ENCODE data around the gene TOE1.

The TOE1 gene

DNA sequence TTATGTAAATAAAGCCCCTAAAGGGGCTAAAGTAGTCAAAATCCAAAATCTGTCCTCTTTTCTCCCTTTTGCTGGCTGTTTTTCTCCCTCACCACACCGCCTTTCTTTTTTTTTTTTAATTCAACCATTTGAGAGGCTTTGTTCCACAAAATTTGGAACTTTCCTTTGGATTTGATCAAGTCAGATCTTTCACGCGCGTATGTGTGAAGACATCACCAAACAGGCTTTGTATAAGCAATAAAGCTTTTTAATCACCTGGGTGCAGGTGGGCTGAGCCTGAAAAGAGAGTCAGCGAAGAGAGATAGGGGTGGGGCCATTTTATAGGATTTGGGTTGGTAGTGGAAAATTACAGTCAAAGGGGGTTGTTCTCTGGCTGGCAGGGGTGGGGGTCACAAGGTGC, 18.5 kb upstream of the TOE1 start:
- intact Hi-C loops (cut with DNase I; ENCODE audit: low total_unique reads): no loop called here
- no peak overlapping the region for H3K27ac ChIP-seq
- TF ChIP-seq, protein P1, sequence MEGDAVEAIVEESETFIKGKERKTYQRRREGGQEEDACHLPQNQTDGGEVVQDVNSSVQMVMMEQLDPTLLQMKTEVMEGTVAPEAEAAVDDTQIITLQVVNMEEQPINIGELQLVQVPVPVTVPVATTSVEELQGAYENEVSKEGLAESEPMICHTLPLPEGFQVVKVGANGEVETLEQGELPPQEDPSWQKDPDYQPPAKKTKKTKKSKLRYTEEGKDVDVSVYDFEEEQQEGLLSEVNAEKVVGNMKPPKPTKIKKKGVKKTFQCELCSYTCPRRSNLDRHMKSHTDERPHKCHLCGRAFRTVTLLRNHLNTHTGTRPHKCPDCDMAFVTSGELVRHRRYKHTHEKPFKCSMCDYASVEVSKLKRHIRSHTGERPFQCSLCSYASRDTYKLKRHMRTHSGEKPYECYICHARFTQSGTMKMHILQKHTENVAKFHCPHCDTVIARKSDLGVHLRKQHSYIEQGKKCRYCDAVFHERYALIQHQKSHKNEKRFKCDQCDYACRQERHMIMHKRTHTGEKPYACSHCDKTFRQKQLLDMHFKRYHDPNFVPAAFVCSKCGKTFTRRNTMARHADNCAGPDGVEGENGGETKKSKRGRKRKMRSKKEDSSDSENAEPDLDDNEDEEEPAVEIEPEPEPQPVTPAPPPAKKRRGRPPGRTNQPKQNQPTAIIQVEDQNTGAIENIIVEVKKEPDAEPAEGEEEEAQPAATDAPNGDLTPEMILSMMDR (IDR thresholded peaks at IDR 0.05): no peak
- H3K36me3 ChIP-seq: no peaks in the 10 kb centered on the region
- no peaks in the 10 kb centered on the region for H3K9me3 ChIP-seq
- H3K4me1 ChIP-seq: peaks cover 0 to under 1% (median under 1%) of the 10 kb centered on the region in 4 donors
- no peak for DNase-seq
- H3K4me3 ChIP-seq: no peak overlapping the region
- no peaks in the 10 kb centered on the region for H3K27me3 ChIP-seq

GRCh38 chr1:45322486-45323040, 17.4 kb upstream of the TOE1 start:
- Histone ChIP-seq H3K27ac (no peak overlapping the region), H3K36me3 (no peaks in the 10 kb centered on the region), H3K27me3 (no peaks in the 10 kb centered on the region), H3K9me3 (no peaks in the 10 kb centered on the region), H3K4me1 (peaks cover 0 to 12% (median 10%) of the 10 kb centered on the region in 4 donors), H3K4me3 (no peak overlapping the region)
- TF ChIP-seq, protein P1 (IDR thresholded peaks at IDR 0.05): no peak
- intact Hi-C loops (cut with DNase I; ENCODE audit: low total_unique reads): no loop called here
- no peak for DNase-seq

GRCh38 chr1:45325851-45326506, 14.0 kb upstream of the TOE1 start:
- no peak overlapping the region for H3K27ac ChIP-seq
- H3K27me3 ChIP-seq: no peaks in the 10 kb centered on the region
- TF ChIP-seq, protein P1 (IDR thresholded peaks at IDR 0.05): no peak
- peaks cover 0 to 17% (median 11%) of the 10 kb centered on the region in 4 donors for H3K4me1 ChIP-seq
- peak overlapping the region; percentile 44 to 59 for H3K4me3 ChIP-seq
- H3K9me3 ChIP-seq: no peaks in the 10 kb centered on the region
- intact Hi-C loops (cut with DNase I; ENCODE audit: low total_unique reads): no loop called here
- DNase-seq: peak in 1 of 2 donors; percentile 60
- H3K36me3 ChIP-seq: peaks cover 20 to 24% (median 22%) of the 10 kb centered on the region in 3 donors

GRCh38 chr1:45326627-45327623, 13.0 kb upstream of the TOE1 start, which contains the start of gene HPDL:
TSS of gene HPDL (plus strand) at chr1:45326895. CDS start at chr1:45327149, 254 bp downstream.
- Histone ChIP-seq H3K9me3 (no peaks in the 10 kb centered on the region), H3K36me3 (peaks cover 29 to 33% (median 31%) of the 10 kb centered on the region in 3 donors), H3K27ac (no peak within 1 kb of the TSS), H3K27me3 (no peaks in the 10 kb centered on the region), H3K4me1 (peaks cover 0 to 17% (median 11%) of the 10 kb centered on the region in 4 donors), H3K4me3 (peak within 1 kb of the TSS; percentile 44 to 59)
- peak in 1 of 2 donors; percentile 77 for DNase-seq
- TF ChIP-seq, protein P1 (IDR thresholded peaks at IDR 0.05): no peak
- intact Hi-C loops (cut with DNase I; ENCODE audit: low total_unique reads): no loop called here
